ENCODE results near the gene ZBTB2. TPM values are rescaled to one million over a fixed set of nuclear protein-coding genes. Genes with fewer than 3 reads are reported as not detected.
A peak's percentile ranks its signal among the peaks of the same experiment; 100 is the strongest.

Gene ZBTB2
- total and polyA plus RNA-seq, 2 of the 4 experiments (the other 2 are of a cell fraction) = 11.8 to 17.7 TPM

DNA sequence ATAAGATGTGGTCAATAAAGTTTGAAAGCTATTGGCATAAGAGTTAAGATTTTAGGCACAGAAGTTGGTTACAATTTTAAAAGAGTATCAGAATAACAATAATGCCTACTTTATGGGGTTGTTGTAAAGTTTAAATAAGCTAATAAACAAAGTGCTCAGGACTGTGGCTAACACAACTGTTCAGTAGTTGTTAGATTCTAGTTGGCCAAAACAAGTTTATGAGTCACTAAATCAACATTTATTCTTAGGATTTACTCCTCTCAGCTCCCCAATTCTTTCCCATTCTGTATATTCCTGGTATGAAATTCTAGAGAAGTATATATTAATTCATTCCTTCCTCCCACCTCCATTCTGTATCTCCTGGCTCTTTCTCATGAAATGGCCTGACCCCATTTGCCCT is 46.0 kb upstream of the ZBTB2 start:
- no peak overlapping the region for H3K4me3 ChIP-seq (ENCODE audit: insufficient read depth, low read depth, low read length)
- H4K91ac ChIP-seq (ENCODE audit: insufficient read depth, low read depth, low read length) = no peak overlapping the region
- ATAC-seq (ENCODE audit: low read depth) (peak; percentile 72), DNase-seq (peak; percentile 51)
- peaks cover 2% of the 10 kb centered on the region for H3K4me1 ChIP-seq (ENCODE audit: control insufficient read depth, insufficient read depth, low read length)
- H2AFZ ChIP-seq (replicated peaks; ENCODE audit: low read length, poor library complexity) = no peak overlapping the region
- no peak overlapping the region for H3K4ac ChIP-seq (ENCODE audit: low read depth, low read length)
- no peaks in the 10 kb centered on the region for H3K9me3 ChIP-seq (ENCODE audit: control insufficient read depth, insufficient read depth, low read length)
- H2BK15ac ChIP-seq (ENCODE audit: low read depth, low read length) = no peak overlapping the region
- ChIA-PET CTCF (interaction anchor here (0.6 to 1.1 kb wide), 3 partner anchors 8 to 56 kb away, joined by 3 to 5 read pairs (median 3); no protein-coding TSS in a partner anchor), POLR2A (ENCODE audit: unreplicated experiment) (interaction anchor here (0.6 to 1.1 kb wide), 2 partner anchors 8 to 10 kb away, joined by 4 to 9 read pairs; no protein-coding TSS in a partner anchor)
- dilution Hi-C loops (cut with HindIII; ENCODE audit: low sequenced_read_pairs, unreplicated experiment) (no loop called here), intact Hi-C loops (cut with micrococcal nuclease) (no loop called here), in situ Hi-C loops (cut with MboI; ENCODE audit: low sequenced_read_pairs) (loop anchor here (25.0 kb wide), 1 partner anchor 700 kb away; no protein-coding TSS in a partner anchor)
- TF ChIP-seq MAZ (IDR thresholded peaks at IDR 0.05; ENCODE audit: borderline replicate concordance, low read depth, low read length) = no peak
- TF ChIP-seq SMC3 (IDR thresholded peaks at IDR 0.05; ENCODE audit: low read depth, low read length) = no peak
- TF ChIP-seq RCOR1 (IDR thresholded peaks at IDR 0.05; ENCODE audit: insufficient replicate concordance, low read length) = no peak
- TF ChIP-seq FOS (IDR thresholded peaks at IDR 0.05; ENCODE audit: low read depth, low read length) = no peak
- TF ChIP-seq CHD1 (IDR thresholded peaks at IDR 0.05; ENCODE audit: low read depth, low read length) = no peak
- no peak for TF ChIP-seq CTCF (conservative IDR thresholded peaks at IDR 0.05; ENCODE audit: low read depth, low read length)
- TF ChIP-seq, protein P1, sequence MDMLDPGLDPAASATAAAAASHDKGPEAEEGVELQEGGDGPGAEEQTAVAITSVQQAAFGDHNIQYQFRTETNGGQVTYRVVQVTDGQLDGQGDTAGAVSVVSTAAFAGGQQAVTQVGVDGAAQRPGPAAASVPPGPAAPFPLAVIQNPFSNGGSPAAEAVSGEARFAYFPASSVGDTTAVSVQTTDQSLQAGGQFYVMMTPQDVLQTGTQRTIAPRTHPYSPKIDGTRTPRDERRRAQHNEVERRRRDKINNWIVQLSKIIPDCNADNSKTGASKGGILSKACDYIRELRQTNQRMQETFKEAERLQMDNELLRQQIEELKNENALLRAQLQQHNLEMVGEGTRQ (IDR thresholded peaks at IDR 0.05; ENCODE audit: low read depth, low read length) = no peak
- TF ChIP-seq NFE2L2 (IDR thresholded peaks at IDR 0.05; ENCODE audit: low read depth, low read length) = no peak
- TF ChIP-seq MAFK (IDR thresholded peaks at IDR 0.05; ENCODE audit: low read depth, low read length) = no peak
- TF ChIP-seq CEBPB (IDR thresholded peaks at IDR 0.05; ENCODE audit: low read depth, low read length) = no peak
- no peak for TF ChIP-seq POLR2A (IDR thresholded peaks at IDR 0.05; ENCODE audit: low read depth, low read length)
- TF ChIP-seq BHLHE40 (IDR thresholded peaks at IDR 0.05; ENCODE audit: low read depth, low read length) = no peak
- TF ChIP-seq RFX5 (IDR thresholded peaks at IDR 0.05; ENCODE audit: low read depth, low read length) = no peak
- no peak for TF ChIP-seq RAD21 (IDR thresholded peaks at IDR 0.05; ENCODE audit: low read length)
- TF ChIP-seq MXI1 (IDR thresholded peaks at IDR 0.05; ENCODE audit: borderline replicate concordance, low read depth, low read length) = no peak
- peaks cover 13 to 34% of the 10 kb centered on the region in 2 experiments for H3K79me1 ChIP-seq (ENCODE audit: low read depth in 1 of 2, low read length in 2 of 2)
- H4K8ac ChIP-seq (ENCODE audit: low read depth in 2 of 2, low read length in 2 of 2) = no peak overlapping the region
- peaks cover 10% of the 10 kb centered on the region; the same call in 1 of the 2 replicates for H4K20me1 ChIP-seq (ENCODE audit: insufficient read depth, low read length)
- no peak overlapping the region for H3K14ac ChIP-seq (replicated peaks; ENCODE audit: low read depth, low read length)
- no peak overlapping the region for H3K23ac ChIP-seq (ENCODE audit: low read depth, low read length)
- H3K9ac ChIP-seq (ENCODE audit: low read depth, low read length) = no peak overlapping the region
- H2BK5ac ChIP-seq (ENCODE audit: low read depth, low read length, poor library complexity, severe bottlenecking) = no peak overlapping the region
- no peak overlapping the region for H2AK5ac ChIP-seq (ENCODE audit: low read depth, low read length)
- H2BK120ac ChIP-seq (ENCODE audit: low read depth, low read length) = no peak overlapping the region
- H2AK9ac ChIP-seq (replicated peaks; ENCODE audit: low read depth, low read length, poor library complexity) = no peak overlapping the region
- H3K27me3 ChIP-seq (ENCODE audit: control insufficient read depth, insufficient read depth, low read length) = no peaks in the 10 kb centered on the region
- no peak overlapping the region for H3K27ac ChIP-seq (ENCODE audit: insufficient read depth, low read length)
- no TSS peak for BruUV-seq (replicated peaks)
- no peak overlapping the region for H3K4me2 ChIP-seq (ENCODE audit: low read depth, low read length)
- H3K36me3 ChIP-seq (ENCODE audit: control insufficient read depth, insufficient read depth, low read length) = peaks cover 1% of the 10 kb centered on the region
- no peak overlapping the region for H3K56ac ChIP-seq (ENCODE audit: extremely low read depth, insufficient read depth, low read length)
- H2BK20ac ChIP-seq (ENCODE audit: low read depth, low read length) = no peak overlapping the region
- no peak overlapping the region for H3K18ac ChIP-seq (ENCODE audit: low read depth, low read length)
- H3K9me1 ChIP-seq (ENCODE audit: insufficient read depth, low read length) = peaks cover 4% of the 10 kb centered on the region; the same call in 1 of the 2 replicates
- H4K5ac ChIP-seq (ENCODE audit: low read depth, low read length) = no peak overlapping the region

All from IMR-90 (cell line).